HepG2 (cell line): ENCODE data around the gene KCNMA1. TPM values are rescaled to one million over a fixed set of nuclear protein-coding genes. Genes with fewer than 3 reads are reported as not detected.

ENCODE experiments used
- ATAC-seq: fragments of 200-7000 bp; cut with Tn5 transposase; 3 replicates; pipeline ENCODE4 v1.9.1; 2020; ENCODE audit warnings: mild to moderate bottlenecking, moderate library complexity
- BruUV-seq: library from RNA; stranded (reverse); fragments of 400-500 nt; replicated peaks from 2 replicates; lab custom pipeline; 2021; lab: Mats Ljungman, UMichigan
- CTCF ChIA-PET: fragments of 300-600 bp; formaldehyde crosslinking; extraction: SDS; loops from one replicate; lab custom pipeline; 2021; ENCODE audit warnings: low total read pairs, inconsistent platforms, low intra/inter-chr PET ratio; lab: Yijun Ruan, JAX
- POLR2A ChIA-PET: fragments of 350-600 bp; sonication (Branson Sonifier 250); formaldehyde crosslinking; loops from one replicate; lab custom pipeline; 2020; ENCODE audit warnings: antibody characterized with exemption, inconsistent platforms; lab: Yijun Ruan, JAX
- DNase-seq: peaks from one replicate; pipeline ENCODE4 v3.0.0-alpha.2; 2015; ENCODE audit warnings: low spot score
- FAIRE-seq: peaks from 3 replicates; lab custom pipeline; 2011; peaks lifted over from hg19 to GRCh38; lab: Jason Lieb, UNC
- H2AFZ ChIP-seq: one replicate; pipeline ENCODE4 v1.6.1; 2011; ENCODE audit warnings: low read length, inconsistent platforms
- H3K27ac ChIP-seq: fragments of 300-600 bp; 3 replicates; pipeline ENCODE4 v1.8.0; 2011; ENCODE audit warnings: mixed run types, mild to moderate bottlenecking, mixed read lengths, low read length, inconsistent platforms; ENCODE audit not compliant: insufficient read depth; ENCODE audit errors: extremely low read length
- H3K27me3 ChIP-seq, 2 experiments: fragments of 200-600 bp in 1 of 2; 2 replicates in 1 of 2; 3 replicates in 1 of 2; pipeline versions ENCODE4 v1.6.0 to v1.8.0; 2011; ENCODE audit warnings: low read length in 2 of 2, mild to moderate bottlenecking in 2 of 2, moderate library complexity in 2 of 2, inconsistent platforms in 1 of 2; ENCODE audit not compliant: insufficient read depth in 2 of 2, control insufficient read depth in 1 of 2
- H3K36me3 ChIP-seq, 2 experiments: fragments of 200-600 bp in 1 of 2; replicated peaks in 1 of 2; 2 replicates in 1 of 2; 3 replicates in 1 of 2; pipeline versions ENCODE4 v1.5.1 to v1.8.0; 2011; ENCODE audit warnings: low read length in 2 of 2, inconsistent platforms in 1 of 2; ENCODE audit not compliant: insufficient read depth in 2 of 2, control insufficient read depth in 1 of 2
- H3K4me1 ChIP-seq: 2 replicates; pipeline ENCODE4 v1.5.1; 2012; ENCODE audit warnings: low read length, inconsistent platforms; ENCODE audit not compliant: insufficient read depth
- H3K4me2 ChIP-seq: 2 replicates; pipeline ENCODE4 v1.6.0; 2011; ENCODE audit warnings: low read depth, low read length, inconsistent platforms
- H3K4me3 ChIP-seq, 3 experiments: fragments of 200-600 bp in 1 of 3; sonication (generic), shearing (Covaris generic) in 1 of 3; replicated peaks in 1 of 3; 2 replicates each; pipeline ENCODE4 v1.5.1; 2011 to 2016; ENCODE audit warnings: low read length in 3 of 3, inconsistent platforms in 2 of 3, low read depth in 2 of 3, mild to moderate bottlenecking in 2 of 3, control low read depth in 1 of 3, mixed read lengths in 1 of 3; ENCODE audit not compliant: insufficient read depth in 1 of 3
- H3K79me2 ChIP-seq: one replicate; pipeline ENCODE4 v1.6.1; 2011; ENCODE audit warnings: low read length, inconsistent platforms; ENCODE audit not compliant: insufficient read depth
- H3K9ac ChIP-seq: 2 replicates; pipeline ENCODE4 v1.6.0; 2011; ENCODE audit warnings: mild to moderate bottlenecking, low read depth, low read length, inconsistent platforms; ENCODE audit not compliant: insufficient read depth
- H3K9me3 ChIP-seq: 2 replicates; pipeline ENCODE4 v1.5.1; 2012; ENCODE audit warnings: mild to moderate bottlenecking, low read length
- H4K20me1 ChIP-seq: 2 replicates; pipeline ENCODE4 v1.6.0; 2011; ENCODE audit warnings: inconsistent platforms, mild to moderate bottlenecking, low read length, moderate library complexity; ENCODE audit not compliant: insufficient read depth
- CEBPB ChIP-seq: IDR thresholded peaks from 2 replicates; pipeline ENCODE4 v1.6.1; 2011; ENCODE audit warnings: low read depth, low read length, improper control_type of control experiment, borderline replicate concordance
- CHD4 ChIP-seq: fragments of 200-600 bp; sonication (generic); IDR thresholded peaks from 2 replicates; pipeline ENCODE4 v1.7.0; 2017; ENCODE audit warnings: mild to moderate bottlenecking, low read length, borderline replicate concordance
- ERF ChIP-seq: IDR thresholded peaks from 2 replicates; pipeline ENCODE4 v1.6.1; 2018; ENCODE audit warnings: missing biosample characterization, missing genetic modification reagents
- ZNF333 ChIP-seq: sonication (generic); formaldehyde crosslinking; IDR thresholded peaks from 2 replicates; pipeline ENCODE4 v1.4.0; 2020; ENCODE audit warnings: mild to moderate bottlenecking, missing genetic modification reagents, borderline replicate concordance
- ZNF343 ChIP-seq: sonication (generic); formaldehyde crosslinking; IDR thresholded peaks from 2 replicates; pipeline ENCODE4 v1.4.0; 2020; ENCODE audit warnings: mild to moderate bottlenecking, missing genetic modification reagents
- ZNF563 ChIP-seq: sonication (generic); formaldehyde crosslinking; IDR thresholded peaks from 2 replicates; pipeline ENCODE4 v1.8.0; 2022; ENCODE audit warnings: mild to moderate bottlenecking, moderate library complexity, missing genetic modification reagents
- ZNF720 ChIP-seq: sonication (generic); formaldehyde crosslinking; IDR thresholded peaks from 2 replicates; pipeline ENCODE4 v1.4.0; 2020; ENCODE audit warnings: missing genetic modification reagents
- WGBS: methylation state at CpG from one replicate; pipeline ENCODE4 v1.1.6; 2017; ENCODE audit warnings: low lambda C conversion rate; 5-methylcytosine and 5-hydroxymethylcytosine counted together
- in situ Hi-C: cut with HindIII; loops from 2 replicates; pipeline ENCODE4 v1.10.0; 2017; ENCODE audit warnings: low pct_unique_long_range_greater_than_20kb; ENCODE audit not compliant: extremely low pct_ligation_motif_present
- intact Hi-C: fragments of 100-400 bp; cut with micrococcal nuclease; formaldehyde crosslinking; loops from one replicate; pipeline ENCODE4 v1.10.0; 2022; ENCODE audit not compliant: unreplicated experiment
- polyA plus RNA-seq, 8 experiments: library from polyadenylated mRNA; depleted of rRNA in 3 of 8; stranded (reverse) in 7 of 8; unstranded in 1 of 8; fragments of >200 nt; fragmentation: Illumina TruSeq in 4 of 8; extraction: Trizol in 4 of 8; gene quantifications; 2 replicates each; pipeline versions ENCODE4 v1.2.1 to v1.2.3, GENCODE V29; 2011 to 2016; ENCODE audit warnings: low read depth in 4 of 8, missing spikeins in 1 of 8, mixed read lengths in 1 of 8; ENCODE audit not compliant: insufficient read depth in 1 of 8
- total RNA-seq, 5 experiments: library from RNA; depleted of rRNA; stranded (reverse); fragments of >200 nt; fragmentation: Illumina TruSeq; extraction: Trizol; gene quantifications; 2 replicates each; pipeline ENCODE4 v1.2.3, GENCODE V29; 2016; ENCODE audit warnings: low read depth in 1 of 5
- TF ChIP-seq, protein P1 (sequence below): sonication (generic); formaldehyde crosslinking; IDR thresholded peaks from 2 replicates; pipeline ENCODE4 v1.8.1; 2022; ENCODE audit warnings: low read depth, mild to moderate bottlenecking, missing genetic modification reagents
- TF ChIP-seq, protein P2 (sequence below): sonication (generic); formaldehyde crosslinking; IDR thresholded peaks from 2 replicates; pipeline ENCODE4 v1.4.0; 2020; ENCODE audit warnings: mild to moderate bottlenecking, low read depth, missing genetic modification reagents

The KCNMA1 gene
- total and polyA plus RNA-seq, 2 of the 13 experiments (the other 11 are each of a cell fraction or from before 2014, with no cell fraction given): 0.02 TPM; not detected in 1

DNA sequence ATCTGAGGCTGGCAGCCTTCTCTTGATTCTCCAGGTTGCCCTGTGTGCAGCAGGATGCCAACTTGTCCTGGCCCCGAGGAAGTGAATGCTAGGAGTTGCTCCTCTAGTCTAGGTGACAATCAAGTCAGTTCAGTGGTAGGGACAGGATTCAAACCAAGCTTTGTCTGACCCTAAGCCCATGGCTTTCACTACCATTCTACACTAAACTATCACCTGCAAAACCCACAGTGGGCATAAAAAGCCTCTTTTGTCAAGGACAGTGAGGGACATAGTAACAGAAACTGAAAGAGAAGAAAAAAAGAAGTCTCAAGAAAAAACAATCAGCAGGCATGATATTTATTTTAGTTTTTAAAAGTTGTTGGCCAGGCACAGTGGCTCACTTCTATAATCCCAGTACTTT lies 33.5 kb downstream of the KCNMA1 start:
- TF ChIP-seq, protein P1, sequence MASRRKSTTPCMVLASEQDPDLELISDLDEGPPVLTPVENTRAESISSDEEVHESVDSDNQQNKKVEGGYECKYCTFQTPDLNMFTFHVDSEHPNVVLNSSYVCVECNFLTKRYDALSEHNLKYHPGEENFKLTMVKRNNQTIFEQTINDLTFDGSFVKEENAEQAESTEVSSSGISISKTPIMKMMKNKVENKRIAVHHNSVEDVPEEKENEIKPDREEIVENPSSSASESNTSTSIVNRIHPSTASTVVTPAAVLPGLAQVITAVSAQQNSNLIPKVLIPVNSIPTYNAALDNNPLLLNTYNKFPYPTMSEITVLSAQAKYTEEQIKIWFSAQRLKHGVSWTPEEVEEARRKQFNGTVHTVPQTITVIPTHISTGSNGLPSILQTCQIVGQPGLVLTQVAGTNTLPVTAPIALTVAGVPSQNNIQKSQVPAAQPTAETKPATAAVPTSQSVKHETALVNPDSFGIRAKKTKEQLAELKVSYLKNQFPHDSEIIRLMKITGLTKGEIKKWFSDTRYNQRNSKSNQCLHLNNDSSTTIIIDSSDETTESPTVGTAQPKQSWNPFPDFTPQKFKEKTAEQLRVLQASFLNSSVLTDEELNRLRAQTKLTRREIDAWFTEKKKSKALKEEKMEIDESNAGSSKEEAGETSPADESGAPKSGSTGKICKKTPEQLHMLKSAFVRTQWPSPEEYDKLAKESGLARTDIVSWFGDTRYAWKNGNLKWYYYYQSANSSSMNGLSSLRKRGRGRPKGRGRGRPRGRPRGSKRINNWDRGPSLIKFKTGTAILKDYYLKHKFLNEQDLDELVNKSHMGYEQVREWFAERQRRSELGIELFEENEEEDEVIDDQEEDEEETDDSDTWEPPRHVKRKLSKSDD: no peak
- TF ChIP-seq ZNF563 (CRISPR knock-in tag) (no peak), CHD4 (no peak), CEBPB (no peak), ZNF333 (CRISPR knock-in tag) (no peak), ERF (CRISPR knock-in tag) (no peak), ZNF343 (CRISPR knock-in tag) (no peak), ZNF720 (CRISPR knock-in tag) (no peak)
- TF ChIP-seq, protein P2, sequence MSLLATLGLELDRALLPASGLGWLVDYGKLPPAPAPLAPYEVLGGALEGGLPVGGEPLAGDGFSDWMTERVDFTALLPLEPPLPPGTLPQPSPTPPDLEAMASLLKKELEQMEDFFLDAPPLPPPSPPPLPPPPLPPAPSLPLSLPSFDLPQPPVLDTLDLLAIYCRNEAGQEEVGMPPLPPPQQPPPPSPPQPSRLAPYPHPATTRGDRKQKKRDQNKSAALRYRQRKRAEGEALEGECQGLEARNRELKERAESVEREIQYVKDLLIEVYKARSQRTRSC: no peak
- TF ChIP-seq, all 625 proteins: peak for 0
- Histone ChIP-seq H4K20me1 (no peaks in the 10 kb centered on the region), H3K36me3 (no peaks in the 10 kb centered on the region), H3K4me1 (peaks cover 6% of the 10 kb centered on the region; the same call in 1 of the 2 replicates), H3K27ac (no peak overlapping the region), H3K79me2 (no peaks in the 10 kb centered on the region), H3K4me3 (no peak overlapping the region), H3K4me2 (no peak overlapping the region), H2AFZ (no peak overlapping the region), H3K9ac (no peak overlapping the region), H3K9me3 (no peaks in the 10 kb centered on the region), H3K27me3 (0 out of 5 replicates have a peak, but pooled peaks cover 0 to 3% of the 10 kb centered on the region in 2 experiments)
- BruUV-seq: no TSS peak
- DNase-seq (no peak), ATAC-seq (no peak), FAIRE-seq (no peak)
- in situ Hi-C loops (no loop called here), intact Hi-C loops (no loop called here)
- CTCF ChIA-PET: no interaction called here
- POLR2A ChIA-PET: no interaction called here
- 0% methylated on average over 1 of the region's 1 CpG for WGBS
